ENCODE results near the gene ERGIC2. TPM values are rescaled to one million over a fixed set of nuclear protein-coding genes. Genes with fewer than 3 reads are reported as not detected.
"Not testable (repeated sequence)": the region's sequence is repeated elsewhere in the genome, so short reads cannot be mapped to it uniquely, and the experiment has no call there.

The ERGIC2 gene
- total RNA-seq (2014; rRNA removed), result 115 and 119 TPM in 2 replicates
- 37.8 TPM for polyA plus RNA-seq (2012)

GRCh38 chr12:29380536-29381523 is at the start of gene ERGIC2:
Gene ERGIC2, minus strand, starts transcription at chr12:29381172. Its CDS starts 9,539 bp downstream, at chr12:29371633.
- DNase-seq (ENCODE audit: low read depth), result peak; percentile 98

GRCh38 chr12:29430716-29431044 is 49.7 kb upstream of the ERGIC2 start:
- DNase-seq (ENCODE audit: low read depth), result no peak

GRCh38 chr12:29429999-29430715 is 49.2 kb upstream of the ERGIC2 start:
- DNase-seq (ENCODE audit: low read depth), result no peak

GRCh38 chr12:29428633-29429032 is 47.7 kb upstream of the ERGIC2 start:
- DNase-seq (ENCODE audit: low read depth), result peak; percentile 89

- no peak for DNase-seq (ENCODE audit: low read depth)
Observed at GRCh38 chr12:29427964-29428363, 47.0 kb upstream of the ERGIC2 start.

- no peak for DNase-seq (ENCODE audit: low read depth)
Observed at GRCh38 chr12:29426498-29426897, 45.5 kb upstream of the ERGIC2 start.

GRCh38 chr12:29425722-29426121 is 44.8 kb upstream of the ERGIC2 start:
- DNase-seq (ENCODE audit: low read depth), result no peak

GRCh38 chr12:29416748-29417147 is 35.8 kb upstream of the ERGIC2 start:
- no peak for DNase-seq (ENCODE audit: low read depth)

- no peak for DNase-seq (ENCODE audit: low read depth)
Observed at GRCh38 chr12:29415111-29415510, 34.1 kb upstream of the ERGIC2 start.

- peak; percentile 7 for DNase-seq (ENCODE audit: low read depth)
Observed at GRCh38 chr12:29414368-29414767, 33.4 kb upstream of the ERGIC2 start.

- DNase-seq (ENCODE audit: low read depth), result no peak
Observed at GRCh38 chr12:29405561-29405960, 24.6 kb upstream of the ERGIC2 start.

GRCh38 chr12:29403991-29404390 is 23.0 kb upstream of the ERGIC2 start:
- DNase-seq (ENCODE audit: low read depth), result no peak

GRCh38 chr12:29402437-29402836 is 21.5 kb upstream of the ERGIC2 start:
- DNase-seq (ENCODE audit: low read depth), result no peak

- no peak for DNase-seq (ENCODE audit: low read depth)
Observed at GRCh38 chr12:29398495-29398894, 17.5 kb upstream of the ERGIC2 start.

- DNase-seq (ENCODE audit: low read depth), result peak; percentile 31
Observed at GRCh38 chr12:29396774-29397173, 15.8 kb upstream of the ERGIC2 start.

GRCh38 chr12:29395356-29395755 is 14.4 kb upstream of the ERGIC2 start:
- DNase-seq (ENCODE audit: low read depth), result peak; percentile 5

GRCh38 chr12:29390419-29390818 is 9.4 kb upstream of the ERGIC2 start:
- not testable (repeated sequence) for DNase-seq (ENCODE audit: low read depth)

GRCh38 chr12:29389295-29389919 is 8.4 kb upstream of the ERGIC2 start:
- no peak for DNase-seq (ENCODE audit: low read depth)

GRCh38 chr12:29386084-29386680 is 5.2 kb upstream of the ERGIC2 start:
- DNase-seq (ENCODE audit: low read depth), result not testable (repeated sequence)

- DNase-seq (ENCODE audit: low read depth), result not testable (repeated sequence)
Observed at GRCh38 chr12:29385194-29385593, 4.2 kb upstream of the ERGIC2 start.

- DNase-seq (ENCODE audit: low read depth), result no peak
Observed at GRCh38 chr12:29382251-29382650, 1.3 kb upstream of the ERGIC2 start.

GRCh38 chr12:29376118-29376517 is 4.9 kb downstream of the ERGIC2 start:
- no peak for DNase-seq (ENCODE audit: low read depth)
